Jurkat, Clone E6-1 (cell line): Measurements from ENCODE around the gene AGRN.
"Not testable (repeated sequence)": the region's sequence is repeated elsewhere in the genome, so short reads cannot be mapped to it uniquely, and the experiment has no call there.

Experiments
- DNase-seq: peaks from one replicate; pipeline ENCODE4 v3.0.0-alpha.2; 2011; ENCODE audit warnings: low read depth, low spot score
- H3K4me3 ChIP-seq: 2 replicates; pipeline ENCODE4 v1.5.1; 2011; ENCODE audit warnings: mild to moderate bottlenecking, low read length, control low read depth, moderate library complexity

The AGRN gene

DNA sequence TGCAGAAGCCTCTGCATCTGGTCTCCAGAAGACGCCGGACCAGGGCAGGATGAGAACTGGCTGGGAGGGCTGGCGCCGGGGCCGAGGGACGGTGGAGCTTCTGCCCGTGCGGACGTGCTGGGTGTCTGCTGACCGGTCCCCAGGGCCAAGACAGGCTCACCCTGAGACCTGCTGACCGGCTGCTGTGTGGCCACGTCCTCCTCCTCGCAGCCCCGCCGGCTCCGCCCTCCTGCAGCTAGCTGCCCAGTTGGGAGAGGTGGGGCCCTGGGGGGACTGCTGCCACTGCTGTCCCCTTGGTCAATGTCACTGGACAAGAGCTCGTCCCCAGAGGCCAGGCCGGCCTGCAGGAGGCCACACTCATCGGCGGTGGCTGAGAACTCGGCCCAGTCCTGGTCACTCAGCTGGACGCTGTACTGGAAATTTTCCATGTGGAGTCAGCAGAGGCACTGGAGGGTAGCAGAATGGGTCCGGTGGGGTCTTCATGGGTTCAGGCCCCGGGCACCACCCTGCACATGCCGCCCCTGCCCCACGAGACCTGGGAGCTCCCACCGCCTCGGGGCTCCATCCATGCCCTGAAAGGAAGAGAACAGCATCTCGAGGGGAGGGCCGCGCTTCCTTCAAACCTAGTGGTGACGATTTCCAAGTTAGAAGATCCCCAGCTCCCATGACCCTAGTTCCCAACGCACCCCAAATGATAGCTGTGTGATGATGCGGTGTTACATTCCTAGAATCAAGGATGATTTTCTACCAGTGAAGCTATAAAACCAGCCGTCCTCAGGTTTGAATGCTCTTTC, 39.1 kb upstream of the AGRN start:
- H3K4me3 ChIP-seq = no peak overlapping the region
- DNase-seq = no peak

DNA sequence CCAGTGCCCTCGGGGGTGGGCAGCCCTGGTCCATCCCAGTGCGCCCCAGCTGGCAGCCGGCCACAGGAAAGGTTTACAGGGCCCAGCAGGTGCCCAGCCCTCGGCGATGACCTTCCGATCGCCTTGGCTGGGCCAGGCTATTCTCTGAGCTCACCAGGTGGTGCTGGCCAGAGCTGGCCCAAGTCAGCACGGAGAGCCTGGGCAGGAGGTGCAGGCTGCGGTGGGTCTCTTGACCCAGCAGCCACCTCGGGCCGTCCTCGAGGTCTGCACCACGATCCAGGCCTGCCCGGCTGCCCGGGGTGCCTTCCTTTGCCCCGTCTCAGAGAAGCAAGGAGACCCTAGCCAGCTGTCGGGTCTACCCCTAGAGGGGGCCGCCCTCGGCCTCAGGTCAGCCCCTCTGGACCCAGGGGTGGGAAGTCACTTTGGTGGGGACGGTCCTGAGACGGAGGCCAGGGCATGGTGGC, 38.4 kb upstream of the AGRN start:
- no peak overlapping the region for H3K4me3 ChIP-seq
- no peak for DNase-seq

DNA sequence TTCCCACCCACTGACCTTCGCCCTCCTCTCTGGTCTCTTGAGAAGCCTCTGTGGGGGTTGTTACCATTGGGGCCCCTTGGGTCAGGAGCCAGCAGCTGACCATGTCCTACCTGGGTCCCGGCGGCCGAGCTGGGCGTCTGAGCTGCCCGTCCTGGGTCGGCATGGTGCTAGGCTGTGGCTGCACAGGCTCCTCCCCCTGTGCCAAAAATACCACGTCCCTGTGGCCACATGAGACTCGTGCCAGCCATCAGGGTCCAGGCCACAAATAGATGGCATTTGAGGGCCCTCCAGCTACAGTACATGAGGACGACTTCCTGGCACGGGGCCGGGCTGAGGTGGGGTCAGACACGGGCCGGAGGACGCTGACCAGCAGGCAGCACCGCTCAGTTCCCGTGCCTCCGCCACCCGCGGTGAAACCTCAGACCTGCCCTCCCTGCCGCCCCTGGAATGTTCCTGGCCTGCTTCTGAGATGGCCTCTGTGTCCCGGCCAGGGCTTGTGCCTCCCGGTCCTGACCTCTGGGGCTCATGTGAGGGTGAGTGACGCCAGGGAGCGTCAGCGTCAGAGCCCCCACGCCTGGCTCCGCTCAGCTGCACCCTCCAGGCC, 37.9 kb upstream of the AGRN start, which contains the start of gene PERM1:
PERM1 (minus strand) TSS at position 139 of the 604 bp plus-strand sequence. CDS start 1,064 bp downstream, outside the sequence.
- no peak for DNase-seq
- no peak within 1 kb of the TSS for H3K4me3 ChIP-seq

DNA sequence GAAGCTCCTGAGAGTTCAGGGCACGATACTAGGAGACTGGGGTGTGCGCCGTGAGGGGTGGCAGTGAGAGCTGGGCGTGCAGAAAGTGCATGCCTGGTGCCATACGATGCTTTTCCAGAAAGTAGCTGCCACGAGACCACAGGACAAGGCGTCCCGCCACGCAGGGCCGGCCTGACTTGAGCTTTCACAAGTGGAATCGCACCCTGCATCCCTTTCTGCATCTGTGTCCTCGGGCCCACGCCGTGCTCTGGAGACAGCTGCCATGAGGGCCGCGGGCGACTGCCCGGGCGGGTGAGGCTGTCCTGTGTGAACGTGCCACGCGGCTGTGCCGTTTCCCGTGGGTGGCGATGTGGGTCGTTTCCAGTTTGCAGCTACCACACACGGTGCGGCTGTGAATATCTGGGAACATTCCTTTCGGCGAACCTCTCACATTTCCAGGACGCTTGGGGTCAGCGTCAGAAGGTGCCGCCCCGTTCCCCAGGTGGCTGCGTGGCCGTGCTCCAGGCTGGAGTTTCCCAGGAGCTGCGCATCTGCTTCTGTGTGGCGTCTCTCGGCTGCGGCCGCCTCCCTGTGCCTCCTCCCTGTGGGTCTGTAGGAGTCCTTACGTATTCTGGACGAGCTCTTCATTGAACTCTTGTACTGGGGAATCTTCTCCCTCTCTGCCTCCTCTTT, 37.0 kb upstream of the AGRN start:
- H3K4me3 ChIP-seq = no peak overlapping the region
- DNase-seq = no peak

DNA sequence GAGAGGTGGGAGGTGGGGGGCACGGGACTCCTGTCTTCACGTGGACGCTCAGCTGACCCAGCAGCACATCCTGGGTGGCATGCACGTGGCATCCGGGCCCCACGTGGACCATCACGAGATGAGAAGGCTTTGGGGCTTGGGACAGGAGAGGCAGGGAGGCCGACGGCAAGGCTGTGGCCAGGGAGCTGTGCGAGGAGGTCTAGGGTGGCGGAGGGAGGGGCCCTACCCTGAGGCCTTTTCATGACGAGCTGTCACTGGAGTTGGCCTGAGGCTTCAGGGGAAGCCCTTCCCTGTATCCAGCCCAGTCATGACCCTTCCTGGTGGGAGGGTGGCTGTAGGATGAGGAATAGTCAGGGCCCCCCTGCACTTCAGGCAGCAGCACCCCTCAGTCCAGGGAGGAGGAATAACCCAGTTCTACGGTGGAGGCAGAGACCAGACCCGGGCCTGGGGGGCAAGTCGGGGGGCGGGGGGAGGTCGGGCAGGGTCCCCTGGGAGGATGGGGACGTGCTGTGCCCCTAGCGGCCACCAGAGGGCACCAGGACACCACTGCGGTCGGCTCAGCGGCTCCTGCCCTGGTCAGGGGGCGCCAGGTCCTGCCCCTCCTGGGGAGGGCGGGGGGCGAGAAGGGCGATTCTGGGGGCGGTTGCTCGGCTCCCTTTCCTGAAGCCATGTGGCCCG, 36.0 kb upstream of the AGRN start:
- no peak overlapping the region for H3K4me3 ChIP-seq
- DNase-seq = no peak

DNA sequence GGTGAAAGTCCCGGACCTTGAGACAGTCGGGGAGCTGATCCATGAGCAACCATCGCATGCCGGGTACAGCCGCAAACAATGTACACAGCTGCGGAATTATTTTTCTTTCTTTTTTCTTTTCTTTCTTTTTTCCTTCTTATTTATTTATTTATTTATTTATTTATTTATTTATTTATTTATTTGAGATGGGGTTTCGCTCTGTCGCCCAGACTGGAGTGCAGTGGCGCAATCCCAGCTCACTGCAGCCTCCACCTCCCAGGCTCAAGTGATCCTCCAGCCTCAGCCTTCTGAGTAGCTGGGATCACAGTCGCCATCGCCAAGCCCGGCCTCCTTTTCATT, 35.5 kb upstream of the AGRN start:
- DNase-seq = no peak
- no peak overlapping the region for H3K4me3 ChIP-seq

DNA sequence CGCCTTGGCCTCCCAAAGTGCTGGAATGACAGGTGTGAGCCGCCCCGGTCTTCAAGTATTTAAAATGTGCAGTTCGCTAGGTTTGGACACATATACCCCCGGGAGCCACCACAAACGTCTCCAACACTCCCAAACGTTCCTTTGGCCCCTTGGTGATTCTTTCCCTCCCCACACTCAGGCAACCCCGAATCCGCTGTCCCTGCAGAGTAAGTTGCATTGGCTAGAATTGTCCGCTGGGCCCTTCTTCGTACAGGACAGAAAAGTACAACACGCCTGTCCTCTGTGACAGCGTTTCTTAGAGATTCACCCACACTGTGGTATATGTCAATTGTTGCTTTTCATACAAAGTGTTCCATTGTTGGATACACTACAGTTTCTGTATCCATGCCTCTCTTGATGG, 34.8 kb upstream of the AGRN start:
- DNase-seq = no peak
- no peak overlapping the region for H3K4me3 ChIP-seq

DNA sequence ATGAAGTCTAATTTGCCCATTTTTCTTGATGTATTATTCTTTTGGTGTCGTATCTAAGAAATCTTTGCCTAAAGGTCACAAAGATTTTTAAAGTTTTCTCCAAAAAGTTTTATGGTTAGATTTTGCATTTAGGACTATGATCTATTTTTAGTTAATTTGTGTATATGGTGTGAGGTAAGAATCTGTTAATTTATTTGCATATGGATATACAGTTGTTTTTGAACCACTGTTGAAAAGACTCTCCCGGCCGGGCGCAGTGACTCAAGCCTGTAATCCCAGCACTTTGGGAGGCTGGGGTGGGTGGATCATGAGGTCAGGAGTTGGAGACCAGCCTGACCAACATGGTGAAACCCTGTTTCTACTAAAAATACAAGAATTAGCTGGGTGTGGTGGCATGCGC, 31.9 kb upstream of the AGRN start:
- not testable (repeated sequence) for DNase-seq

DNA sequence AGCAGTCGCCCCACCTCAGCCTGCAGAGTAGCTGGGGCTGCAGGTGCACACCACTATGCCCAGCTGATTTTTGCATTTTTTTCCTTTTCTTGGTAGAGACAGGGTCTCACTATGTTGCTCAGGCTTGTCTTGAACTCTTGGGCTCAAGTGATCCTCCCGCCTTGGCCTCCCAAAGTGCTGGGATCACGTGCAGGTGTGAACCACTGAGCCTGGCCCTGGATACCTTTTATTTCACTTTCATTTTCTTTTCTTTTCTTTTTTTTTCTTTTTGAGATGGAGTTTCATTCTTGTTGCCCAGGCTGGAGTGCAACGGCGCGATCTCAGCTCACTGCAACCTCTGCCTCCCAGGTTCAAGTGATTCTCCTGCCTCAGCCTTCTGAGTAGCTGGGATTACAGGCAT, 28.6 kb upstream of the AGRN start:
- H3K4me3 ChIP-seq, DNase-seq: not testable (repeated sequence)

More for the DNA sequence above, 31.9 kb upstream of the AGRN start:
- not testable (repeated sequence) for H3K4me3 ChIP-seq

DNA sequence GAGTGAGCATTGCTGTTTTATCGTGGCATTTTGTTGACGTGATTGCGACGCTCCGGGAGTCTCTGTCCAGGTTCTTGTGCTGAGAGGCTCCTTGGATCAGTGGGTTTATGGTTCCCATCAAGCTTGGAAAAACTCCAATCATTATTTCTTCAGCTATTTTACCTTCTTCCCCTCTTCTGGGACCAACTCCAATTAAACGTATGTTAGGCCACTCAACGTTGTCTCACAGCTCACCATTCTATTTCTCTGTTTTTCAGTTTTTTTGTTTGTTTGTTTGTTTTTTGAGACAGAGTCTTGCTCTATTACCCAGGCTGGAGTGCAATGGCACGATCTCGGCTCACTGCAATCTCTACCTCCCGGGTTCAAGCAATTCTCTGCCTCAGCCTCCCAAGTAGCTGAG, 28.0 kb upstream of the AGRN start:
- no peak for DNase-seq
- no peak overlapping the region for H3K4me3 ChIP-seq

DNA sequence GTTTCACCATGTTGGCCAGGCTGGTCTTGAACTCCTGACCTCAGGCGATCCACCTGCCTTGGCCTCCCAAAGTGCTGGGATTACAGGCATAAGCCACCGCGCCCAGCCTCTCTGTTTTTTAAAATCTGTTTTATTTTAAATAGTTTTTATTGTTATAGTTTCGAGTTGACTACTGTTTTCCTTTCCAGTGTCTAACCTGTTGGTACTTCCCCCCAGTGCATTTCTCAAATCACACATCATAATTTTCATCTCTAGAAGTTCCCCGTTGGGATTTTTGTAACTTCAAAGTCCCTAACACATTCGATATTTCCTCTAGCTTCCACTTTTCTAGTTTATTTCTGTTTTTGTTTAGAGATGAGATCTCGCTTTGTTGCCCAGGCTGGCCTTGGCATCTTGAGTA, 27.6 kb upstream of the AGRN start:
- no peak for DNase-seq
- H3K4me3 ChIP-seq = no peak overlapping the region

DNA sequence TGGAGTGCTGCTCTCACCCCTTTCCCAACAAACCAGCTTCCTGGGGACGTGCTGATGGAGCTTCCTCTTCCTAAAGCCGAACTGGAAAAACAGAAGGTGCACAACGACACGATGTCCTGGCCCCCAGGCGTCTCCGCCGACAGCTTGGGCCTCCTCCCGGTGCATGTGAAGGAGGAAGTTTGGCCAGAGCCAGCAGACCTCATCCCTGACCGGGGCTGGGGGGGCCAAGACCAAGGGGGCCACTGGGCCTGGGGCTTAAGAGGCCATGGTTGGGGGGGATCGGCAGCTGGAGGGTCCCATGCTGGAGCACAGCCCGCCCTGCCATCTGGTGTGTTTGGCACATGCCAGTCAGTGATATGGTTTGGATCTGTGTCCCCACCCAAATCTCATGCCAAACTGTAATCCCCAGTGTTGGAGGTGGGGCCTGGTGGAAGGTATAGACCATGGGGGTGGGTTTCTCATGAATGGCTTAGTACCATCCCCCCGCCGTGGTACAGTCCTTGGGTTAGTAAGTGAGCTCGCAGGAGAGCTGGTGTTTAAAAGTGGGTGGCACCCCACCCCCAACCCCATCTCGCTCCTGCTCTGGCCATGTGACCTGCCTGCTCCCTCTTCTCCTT, 26.4 kb upstream of the AGRN start:
- no peak overlapping the region for H3K4me3 ChIP-seq
- no peak for DNase-seq

DNA sequence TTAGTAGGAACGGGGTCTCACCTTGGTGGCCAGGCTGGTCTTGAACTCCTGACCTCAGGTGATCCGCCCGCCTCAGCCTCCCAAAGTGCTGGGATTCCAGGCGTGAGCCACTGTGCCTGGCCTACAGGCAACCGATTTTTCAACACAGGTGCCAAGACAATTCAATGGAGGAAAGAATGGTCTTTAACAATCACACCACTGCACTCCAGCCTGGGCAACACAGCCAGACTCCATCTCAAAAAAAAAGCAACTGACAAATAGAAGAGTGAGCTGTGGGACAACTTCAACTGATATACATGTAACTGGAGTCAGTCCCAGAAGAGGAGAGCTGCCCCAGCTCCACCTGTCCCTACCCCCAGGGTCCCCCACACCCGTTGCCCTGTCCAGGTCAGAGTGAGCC, 25.4 kb upstream of the AGRN start:
- DNase-seq, H3K4me3 ChIP-seq: not testable (repeated sequence)

DNA sequence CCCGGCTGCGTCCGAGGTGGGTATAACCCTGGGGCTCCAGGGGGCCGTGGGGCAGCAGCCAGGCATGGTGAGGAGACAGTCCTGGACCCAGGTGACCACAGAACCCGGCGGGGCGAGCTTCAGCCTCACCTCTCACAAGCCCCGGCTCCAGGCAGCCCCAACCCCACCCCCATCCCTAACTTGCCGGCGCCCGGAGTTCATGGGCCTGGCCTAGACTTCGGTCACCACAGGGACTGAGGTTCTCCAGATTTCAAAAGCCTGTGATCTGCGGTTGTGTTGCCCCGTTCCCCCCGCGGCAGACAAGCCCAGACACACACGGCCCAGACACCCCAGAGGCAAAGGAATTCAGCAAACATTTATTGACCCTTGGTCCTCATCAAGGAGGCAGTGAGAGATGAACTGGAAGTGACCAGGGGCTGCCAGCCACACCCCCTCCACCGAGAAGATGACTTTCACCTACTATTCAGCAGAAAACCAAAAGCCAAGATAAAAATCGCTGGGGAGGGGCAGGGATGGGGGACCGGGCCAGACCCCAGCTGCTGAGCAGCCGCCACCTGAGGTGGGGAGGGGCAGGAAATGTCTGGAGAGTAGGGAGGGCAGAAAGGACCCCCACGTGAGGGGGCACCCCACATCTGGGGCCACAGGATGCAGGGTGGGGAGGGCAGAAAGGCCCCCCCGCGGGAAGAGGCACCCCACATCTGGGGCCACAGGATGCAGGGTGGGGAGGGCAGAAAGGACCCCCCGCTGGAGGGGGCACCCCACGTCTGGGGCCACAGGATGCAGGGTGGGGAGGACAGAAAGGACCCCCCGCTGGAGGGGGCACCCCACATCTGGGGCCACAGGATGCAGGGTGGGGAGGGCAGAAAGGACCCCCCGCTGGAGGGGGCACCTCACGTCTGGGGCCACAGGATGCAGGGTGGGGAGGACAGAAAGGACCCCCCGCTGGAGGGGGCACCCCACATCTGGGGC, 24.0 kb upstream of the AGRN start:
- no peak for DNase-seq
- no peak overlapping the region for H3K4me3 ChIP-seq

DNA sequence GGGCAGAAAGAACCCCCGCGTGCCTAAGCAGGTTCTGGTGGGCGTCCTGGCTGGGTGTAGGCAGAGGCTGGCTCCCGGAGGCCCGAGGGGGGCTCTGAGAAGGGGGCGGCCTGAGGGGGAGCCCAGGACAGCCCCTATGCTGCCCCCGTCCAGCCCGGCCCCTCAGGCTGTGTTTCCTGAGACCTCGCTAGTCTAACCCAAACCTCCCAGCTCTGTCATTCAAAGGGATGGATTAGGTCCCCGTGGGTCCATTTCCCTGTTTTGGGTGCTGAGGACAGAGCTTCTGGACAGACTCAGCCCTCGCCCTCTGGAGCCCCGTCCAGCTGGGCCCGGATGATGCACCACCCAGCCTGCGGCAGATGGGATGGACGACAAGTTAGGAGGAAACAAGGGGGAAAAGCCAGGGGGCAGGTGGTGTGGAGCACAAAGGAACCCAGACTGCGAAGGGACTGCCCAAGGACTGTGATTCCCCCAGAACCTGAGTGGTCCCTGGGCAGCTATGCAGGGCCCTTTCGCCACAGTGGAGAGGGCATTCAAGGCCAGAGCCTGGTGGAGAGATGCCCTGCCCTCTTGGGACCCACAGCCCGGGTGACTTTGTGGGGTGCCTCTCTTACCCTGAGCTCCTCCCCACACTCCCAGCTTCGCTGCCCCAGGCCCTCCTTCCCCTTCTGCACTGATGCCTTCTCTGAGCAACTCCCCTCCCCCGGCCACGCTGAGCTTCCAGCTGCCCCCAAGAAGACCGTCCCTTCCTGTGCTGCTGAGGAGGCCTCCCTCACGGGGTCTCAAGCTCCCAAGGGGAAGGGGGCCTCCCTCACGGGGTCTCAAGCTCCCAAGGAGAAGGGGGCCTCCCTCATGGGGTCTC, 22.8 kb upstream of the AGRN start:
- no peak overlapping the region for H3K4me3 ChIP-seq
- DNase-seq = no peak

DNA sequence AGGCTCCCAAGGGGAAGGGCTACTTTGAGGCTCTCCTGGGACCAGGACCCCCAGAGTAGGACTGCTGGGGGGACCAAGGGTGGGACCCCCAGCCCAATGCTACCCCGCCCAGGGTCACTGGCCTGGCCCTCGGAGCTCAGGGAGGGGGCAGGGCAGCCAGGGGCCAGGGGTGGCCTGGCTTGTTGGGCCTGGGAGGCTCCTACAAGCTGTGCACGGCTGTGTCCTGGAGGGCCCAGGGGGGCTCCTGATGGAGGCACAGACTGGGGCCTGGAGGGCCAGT, 22.3 kb upstream of the AGRN start:
- no peak for DNase-seq
- H3K4me3 ChIP-seq = no peak overlapping the region

DNA sequence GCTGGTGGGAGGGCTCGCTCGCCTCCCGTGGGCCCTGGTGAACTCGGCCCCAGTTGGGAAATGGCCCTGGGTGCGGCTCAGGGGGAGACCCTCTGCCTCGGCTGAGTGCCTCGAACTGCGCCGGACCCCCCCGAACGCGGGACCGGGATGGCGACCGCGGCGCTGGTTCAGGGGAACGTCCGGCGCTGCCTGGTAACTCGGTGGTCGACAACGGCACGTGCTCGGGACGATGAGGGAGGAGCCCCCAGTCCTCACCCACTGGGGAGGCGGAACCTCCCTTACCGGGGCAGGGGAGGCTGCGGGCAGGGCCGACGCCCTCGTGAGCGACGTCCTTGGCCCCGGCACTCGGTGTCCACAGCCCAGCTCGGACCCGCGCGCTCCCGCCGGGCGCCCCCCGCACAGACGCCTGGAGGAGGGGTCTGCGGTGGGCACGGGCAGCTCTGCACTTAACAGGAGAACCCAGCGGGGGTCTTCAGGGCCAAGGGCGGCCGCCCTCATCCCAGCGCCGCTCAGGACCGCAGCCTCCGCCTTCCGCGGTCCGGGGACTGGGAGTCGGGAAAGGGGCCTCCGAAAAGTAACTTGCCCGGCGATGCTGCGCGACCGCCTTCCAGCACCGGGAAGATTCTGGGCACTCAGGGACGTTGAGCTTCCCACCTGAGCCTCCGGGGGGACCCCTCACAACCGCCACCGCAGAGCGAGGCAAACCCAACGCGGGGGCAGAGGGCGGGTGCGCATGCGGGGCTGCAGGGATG, 21.8 kb upstream of the AGRN start:
- peak overlapping the region; percentile 58 for H3K4me3 ChIP-seq
- no peak for DNase-seq
